HepG2 (cell line): Measurements from ENCODE around the gene FAM117B. TPM values are rescaled to one million over a fixed set of nuclear protein-coding genes. Genes with fewer than 3 reads are reported as not detected.
"Not testable (repeated sequence)": the region's sequence is repeated elsewhere in the genome, so short reads cannot be mapped to it uniquely, and the experiment has no call there.

Experiments
- ATAC-seq: fragments of 200-7000 bp; cut with Tn5 transposase; 3 replicates; pipeline ENCODE4 v1.9.1; 2020; ENCODE audit warnings: mild to moderate bottlenecking, moderate library complexity
- BruUV-seq: library from RNA; stranded (reverse); fragments of 400-500 nt; replicated peaks from 2 replicates; lab custom pipeline; 2021; lab: Mats Ljungman, UMichigan
- CTCF ChIA-PET: fragments of 300-600 bp; formaldehyde crosslinking; extraction: SDS; loops from one replicate; lab custom pipeline; 2021; ENCODE audit warnings: low total read pairs, inconsistent platforms, low intra/inter-chr PET ratio; lab: Yijun Ruan, JAX
- POLR2A ChIA-PET: fragments of 350-600 bp; sonication (Branson Sonifier 250); formaldehyde crosslinking; loops from one replicate; lab custom pipeline; 2020; ENCODE audit warnings: antibody characterized with exemption, inconsistent platforms; lab: Yijun Ruan, JAX
- DNase-seq: peaks from one replicate; pipeline ENCODE4 v3.0.0-alpha.2; 2015; ENCODE audit warnings: low spot score
- FAIRE-seq: peaks from 3 replicates; lab custom pipeline; 2011; peaks lifted over from hg19 to GRCh38; lab: Jason Lieb, UNC
- H2AFZ ChIP-seq: one replicate; pipeline ENCODE4 v1.6.1; 2011; ENCODE audit warnings: low read length, inconsistent platforms
- H3K27ac ChIP-seq: fragments of 300-600 bp; 3 replicates; pipeline ENCODE4 v1.8.0; 2011; ENCODE audit warnings: mixed run types, mild to moderate bottlenecking, mixed read lengths, low read length, inconsistent platforms; ENCODE audit not compliant: insufficient read depth; ENCODE audit errors: extremely low read length
- H3K27me3 ChIP-seq, 2 experiments: fragments of 200-600 bp in 1 of 2; 2 replicates in 1 of 2; 3 replicates in 1 of 2; pipeline versions ENCODE4 v1.6.0 to v1.8.0; 2011; ENCODE audit warnings: low read length in 2 of 2, mild to moderate bottlenecking in 2 of 2, moderate library complexity in 2 of 2, inconsistent platforms in 1 of 2; ENCODE audit not compliant: insufficient read depth in 2 of 2, control insufficient read depth in 1 of 2
- H3K36me3 ChIP-seq, 2 experiments: fragments of 200-600 bp in 1 of 2; replicated peaks in 1 of 2; 2 replicates in 1 of 2; 3 replicates in 1 of 2; pipeline versions ENCODE4 v1.5.1 to v1.8.0; 2011; ENCODE audit warnings: low read length in 2 of 2, inconsistent platforms in 1 of 2; ENCODE audit not compliant: insufficient read depth in 2 of 2, control insufficient read depth in 1 of 2
- H3K4me1 ChIP-seq: 2 replicates; pipeline ENCODE4 v1.5.1; 2012; ENCODE audit warnings: low read length, inconsistent platforms; ENCODE audit not compliant: insufficient read depth
- H3K4me2 ChIP-seq: 2 replicates; pipeline ENCODE4 v1.6.0; 2011; ENCODE audit warnings: low read depth, low read length, inconsistent platforms
- H3K4me3 ChIP-seq, 3 experiments: fragments of 200-600 bp in 1 of 3; sonication (generic), shearing (Covaris generic) in 1 of 3; replicated peaks in 1 of 3; 2 replicates each; pipeline ENCODE4 v1.5.1; 2011 to 2016; ENCODE audit warnings: low read length in 3 of 3, inconsistent platforms in 2 of 3, low read depth in 2 of 3, mild to moderate bottlenecking in 2 of 3, control low read depth in 1 of 3, mixed read lengths in 1 of 3; ENCODE audit not compliant: insufficient read depth in 1 of 3
- H3K79me2 ChIP-seq: one replicate; pipeline ENCODE4 v1.6.1; 2011; ENCODE audit warnings: low read length, inconsistent platforms; ENCODE audit not compliant: insufficient read depth
- H3K9ac ChIP-seq: 2 replicates; pipeline ENCODE4 v1.6.0; 2011; ENCODE audit warnings: mild to moderate bottlenecking, low read depth, low read length, inconsistent platforms; ENCODE audit not compliant: insufficient read depth
- H3K9me3 ChIP-seq: 2 replicates; pipeline ENCODE4 v1.5.1; 2012; ENCODE audit warnings: mild to moderate bottlenecking, low read length
- H4K20me1 ChIP-seq: 2 replicates; pipeline ENCODE4 v1.6.0; 2011; ENCODE audit warnings: inconsistent platforms, mild to moderate bottlenecking, low read length, moderate library complexity; ENCODE audit not compliant: insufficient read depth
- CREB1 ChIP-seq, 2 experiments: fragments of 450-650 bp in 1 of 2; IDR thresholded peaks; 2 replicates each; pipeline ENCODE4 v1.6.1; 2016 to 2017; ENCODE audit warnings: control low read depth in 1 of 2, mild to moderate bottlenecking in 1 of 2, missing compliant biosample characterization in 1 of 2, missing genetic modification characterization in 1 of 2
- FOXO4 ChIP-seq: sonication (generic); formaldehyde crosslinking; conservative IDR thresholded peaks from 2 replicates; pipeline ENCODE4 v1.8.1; 2023; ENCODE audit warnings: missing genetic modification reagents
- ZNF597 ChIP-seq: sonication (generic); formaldehyde crosslinking; IDR thresholded peaks from 2 replicates; pipeline ENCODE4 v1.5.0; 2020; ENCODE audit warnings: missing genetic modification reagents
- WGBS: methylation state at CpG from one replicate; pipeline ENCODE4 v1.1.6; 2017; ENCODE audit warnings: low lambda C conversion rate; 5-methylcytosine and 5-hydroxymethylcytosine counted together
- in situ Hi-C: cut with HindIII; loops from 2 replicates; pipeline ENCODE4 v1.10.0; 2017; ENCODE audit warnings: low pct_unique_long_range_greater_than_20kb; ENCODE audit not compliant: extremely low pct_ligation_motif_present
- intact Hi-C: fragments of 100-400 bp; cut with micrococcal nuclease; formaldehyde crosslinking; loops from one replicate; pipeline ENCODE4 v1.10.0; 2022; ENCODE audit not compliant: unreplicated experiment
- polyA plus RNA-seq, 8 experiments: library from polyadenylated mRNA; depleted of rRNA in 3 of 8; stranded (reverse) in 7 of 8; unstranded in 1 of 8; fragments of >200 nt; fragmentation: Illumina TruSeq in 4 of 8; extraction: Trizol in 4 of 8; gene quantifications; 2 replicates each; pipeline versions ENCODE4 v1.2.1 to v1.2.3, GENCODE V29; 2011 to 2016; ENCODE audit warnings: low read depth in 4 of 8, missing spikeins in 1 of 8, mixed read lengths in 1 of 8; ENCODE audit not compliant: insufficient read depth in 1 of 8
- total RNA-seq, 5 experiments: library from RNA; depleted of rRNA; stranded (reverse); fragments of >200 nt; fragmentation: Illumina TruSeq; extraction: Trizol; gene quantifications; 2 replicates each; pipeline ENCODE4 v1.2.3, GENCODE V29; 2016; ENCODE audit warnings: low read depth in 1 of 5

The FAM117B gene
- total and polyA plus RNA-seq, 2 of the 13 experiments (the other 11 are each of a cell fraction or from before 2014, with no cell fraction given): 5.8 to 11.0 TPM

- H3K4me2 ChIP-seq, H2AFZ ChIP-seq, H3K9me3 ChIP-seq, H3K4me1 ChIP-seq, CTCF ChIA-PET, H3K4me3 ChIP-seq, H3K9ac ChIP-seq, H3K36me3 ChIP-seq, DNase-seq, H4K20me1 ChIP-seq, ATAC-seq, intact Hi-C loops, H3K27me3 ChIP-seq, POLR2A ChIA-PET, in situ Hi-C loops, H3K27ac ChIP-seq, BruUV-seq, FAIRE-seq, H3K79me2 ChIP-seq: not testable (repeated sequence)
- WGBS: 96% methylated on average over 9 of the region's 9 CpGs
Observed at GRCh38 chr2:202805911-202806310, 171.1 kb downstream of the FAM117B start.

- in situ Hi-C loops, H3K4me2 ChIP-seq, H3K9me3 ChIP-seq, intact Hi-C loops, H3K4me1 ChIP-seq, H3K27me3 ChIP-seq, POLR2A ChIA-PET, CTCF ChIA-PET, H3K79me2 ChIP-seq, FAIRE-seq, DNase-seq, H4K20me1 ChIP-seq, H3K9ac ChIP-seq, H3K36me3 ChIP-seq, H3K4me3 ChIP-seq, H3K27ac ChIP-seq, BruUV-seq, H2AFZ ChIP-seq: not testable (repeated sequence)
- ATAC-seq: peak; percentile 54
- WGBS: 100% methylated on average over 1 of the region's 1 CpG
Observed at GRCh38 chr2:202807431-202808138, 172.8 kb downstream of the FAM117B start.

GRCh38 chr2:202808754-202809153, 174.0 kb downstream of the FAM117B start:
- DNase-seq: no peak
- no peaks in the 10 kb centered on the region for H3K9me3 ChIP-seq
- H3K4me2 ChIP-seq: no peak overlapping the region
- 61% methylated on average over 3 of the region's 3 CpGs for WGBS
- no peak for FAIRE-seq
- no peaks in the 10 kb centered on the region for H3K4me1 ChIP-seq
- no peak for TF ChIP-seq ZNF597 (CRISPR knock-in tag)
- TF ChIP-seq CREB1 (IDR thresholded peaks at IDR 0.05): 0 out of 2 replicates have a peak, but pooled peaks have one; percentile 28
- TF ChIP-seq CREB1 (CRISPR knock-in tag; IDR thresholded peaks at IDR 0.05): no peak
- 0 out of 2 replicates have a peak, but pooled peaks have one; percentile 73 for TF ChIP-seq FOXO4 (CRISPR knock-in tag)
- no peaks in the 10 kb centered on the region for H3K36me3 ChIP-seq
- H3K27me3 ChIP-seq: no peaks in the 10 kb centered on the region
- no peak for ATAC-seq
- no peak overlapping the region for H3K27ac ChIP-seq
- ChIA-PET POLR2A (no interaction called here), CTCF (no interaction called here)
- H3K9ac ChIP-seq: no peak overlapping the region
- H4K20me1 ChIP-seq: no peaks in the 10 kb centered on the region
- H2AFZ ChIP-seq: no peak overlapping the region
- H3K79me2 ChIP-seq: no peaks in the 10 kb centered on the region
- no peak overlapping the region for H3K4me3 ChIP-seq
- no TSS peak for BruUV-seq
- in situ Hi-C loops: no loop called here
- intact Hi-C loops: no loop called here
